Raji (cell line): Measurements from ENCODE around the gene GNPNAT1.

Source experiments
- POLR2A ChIP-seq: IDR thresholded peaks from 2 replicates; pipeline ENCODE4 v1.6.1; 2011; ENCODE audit warnings: low read depth, low read length, control low read depth; ENCODE audit not compliant: insufficient read depth

Gene GNPNAT1

GRCh38 chr14:52791223-52792096, at the start of gene GNPNAT1:
GNPNAT1 (minus strand) TSS chr14:52791607; CDS start chr14:52784650, 6,957 bp downstream.
- TF ChIP-seq POLR2A = peak; percentile 86

DNA sequence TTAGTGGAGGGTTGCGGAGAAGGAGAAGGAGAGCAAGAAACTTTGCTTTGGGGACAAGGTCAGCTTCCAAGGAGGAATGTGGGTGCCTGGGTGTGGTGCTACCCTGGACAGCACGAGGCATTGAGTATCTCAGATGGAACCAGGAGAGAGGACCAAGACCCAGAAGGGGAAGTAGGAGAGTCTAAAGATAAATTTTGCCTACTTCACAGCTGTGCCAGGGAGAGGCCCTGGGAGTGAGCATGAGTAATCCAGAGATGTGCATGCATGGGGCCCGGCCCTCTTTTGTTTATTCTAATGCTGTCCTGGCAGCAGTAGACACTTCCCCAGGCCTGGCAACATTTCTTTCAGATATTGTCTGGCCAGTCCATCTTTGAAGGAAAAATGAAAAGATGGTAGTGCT, 49.5 kb upstream of the GNPNAT1 start:
- no peak for TF ChIP-seq POLR2A

DNA sequence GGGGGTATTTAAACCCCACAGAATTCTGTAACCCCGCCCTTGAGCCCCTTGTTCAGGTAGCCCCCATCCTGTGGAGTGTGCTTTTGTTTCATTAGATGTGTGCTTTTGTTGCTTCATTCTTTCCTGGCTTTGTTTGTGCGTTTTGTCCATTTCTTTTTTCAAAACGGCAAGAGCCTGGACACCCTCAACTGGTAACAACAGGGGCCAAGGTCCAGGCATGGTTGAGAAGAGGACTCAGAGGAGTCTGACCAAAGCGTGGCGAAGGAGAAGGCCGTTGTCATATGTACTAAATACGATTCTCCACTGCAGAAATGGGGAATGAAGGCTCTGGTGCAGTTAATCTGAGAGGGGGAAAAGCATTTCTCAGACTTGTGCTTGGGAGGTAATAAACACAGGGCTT, 46.0 kb upstream of the GNPNAT1 start:
- TF ChIP-seq POLR2A = no peak

- TF ChIP-seq POLR2A = no peak
Observed at GRCh38 chr14:52836063-52836462, 44.7 kb upstream of the GNPNAT1 start.

DNA sequence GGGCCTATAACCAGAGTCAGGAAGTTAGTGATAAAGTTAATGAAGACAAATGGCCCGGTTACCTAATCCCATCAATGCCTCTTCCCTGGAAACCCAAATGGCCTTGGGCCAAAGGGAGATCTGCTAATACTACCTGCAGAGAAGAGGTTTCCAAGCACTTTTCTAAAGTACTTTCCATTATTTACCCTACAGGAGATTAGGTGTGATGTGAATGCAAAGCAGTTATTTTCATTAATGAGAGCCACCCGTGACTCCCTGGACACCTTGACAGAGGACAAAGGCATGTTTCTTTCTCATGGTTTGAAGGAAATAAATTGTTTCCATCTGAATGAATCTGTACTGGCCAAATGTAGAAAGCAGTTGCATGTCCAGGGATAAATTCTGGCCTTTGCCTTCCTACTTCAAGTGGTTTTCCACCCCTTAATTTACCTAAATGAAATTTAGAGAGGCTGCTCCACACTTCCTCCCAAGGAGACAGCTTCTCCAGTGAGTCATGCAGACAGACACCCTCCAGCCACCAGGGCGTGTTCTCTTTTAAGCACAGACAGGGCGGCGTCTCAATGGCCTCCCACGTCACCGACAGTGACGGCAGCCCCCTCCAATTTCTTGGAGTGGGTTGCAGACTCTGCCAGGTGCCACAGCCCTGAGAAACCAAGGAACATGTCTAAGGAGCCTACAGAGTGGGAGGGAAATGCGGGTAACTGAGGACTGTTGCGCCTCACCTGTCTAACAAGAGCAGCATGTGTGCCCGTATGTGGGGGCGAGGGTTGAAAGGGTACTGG, 43.9 kb upstream of the GNPNAT1 start:
- TF ChIP-seq POLR2A = no peak

DNA sequence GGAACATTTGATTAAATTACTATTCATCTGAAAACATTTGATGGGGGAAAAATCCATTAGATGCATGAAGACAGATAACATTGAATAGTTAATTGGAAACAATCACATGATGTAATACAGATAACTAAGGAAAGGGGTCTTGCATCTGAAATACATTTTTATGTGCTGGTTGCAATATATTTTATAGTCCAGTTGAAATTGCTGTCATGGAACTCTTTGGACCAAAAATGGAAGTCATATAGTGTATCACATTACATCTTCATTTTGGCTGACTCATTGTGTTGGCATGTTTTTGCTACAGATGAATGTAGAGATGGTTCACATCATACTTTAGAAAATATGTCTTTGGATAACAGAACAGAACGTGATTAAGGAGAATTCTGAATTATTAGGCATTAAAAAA, 43.0 kb upstream of the GNPNAT1 start:
- no peak for TF ChIP-seq POLR2A

DNA sequence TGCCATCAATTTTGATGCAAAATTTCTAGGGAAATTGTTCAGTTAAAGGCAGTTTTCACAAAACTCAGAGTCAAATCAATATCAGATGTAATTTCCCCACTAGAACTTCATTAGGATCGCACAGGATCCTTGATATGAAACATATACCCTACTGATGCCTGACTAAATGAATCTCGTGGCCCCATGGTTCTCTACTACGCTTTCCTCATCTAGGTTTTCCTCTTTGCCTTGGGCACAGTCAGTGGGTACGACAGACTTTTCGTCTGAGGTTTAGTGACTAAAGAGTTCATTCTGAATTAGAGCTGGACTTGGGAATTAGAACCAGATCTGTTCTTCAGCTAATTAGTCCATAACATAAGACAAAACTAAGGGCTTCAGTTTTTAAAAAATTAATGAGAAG, 42.5 kb upstream of the GNPNAT1 start:
- TF ChIP-seq POLR2A = no peak

GRCh38 chr14:52829527-52830185, 38.2 kb upstream of the GNPNAT1 start:
- no peak for TF ChIP-seq POLR2A

DNA sequence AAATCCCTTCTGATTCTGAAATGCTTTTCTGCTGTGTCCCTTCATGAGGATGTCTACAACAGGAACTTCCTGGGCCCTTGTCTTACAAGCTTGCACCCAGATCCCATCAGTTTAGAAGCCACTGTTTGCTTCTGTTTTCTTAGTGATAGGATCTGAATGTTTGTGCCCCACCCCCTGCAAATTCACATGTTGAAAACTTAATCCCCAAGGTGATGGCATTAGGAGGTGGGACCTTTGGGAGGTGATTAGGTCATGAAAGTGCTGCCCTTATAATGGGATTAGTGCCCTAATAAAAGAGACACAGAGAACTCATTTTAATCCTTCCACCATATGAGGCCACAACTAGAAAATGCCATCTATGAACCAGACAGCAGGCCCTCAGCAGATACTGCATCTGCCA, 36.0 kb upstream of the GNPNAT1 start:
- TF ChIP-seq POLR2A = no peak

DNA sequence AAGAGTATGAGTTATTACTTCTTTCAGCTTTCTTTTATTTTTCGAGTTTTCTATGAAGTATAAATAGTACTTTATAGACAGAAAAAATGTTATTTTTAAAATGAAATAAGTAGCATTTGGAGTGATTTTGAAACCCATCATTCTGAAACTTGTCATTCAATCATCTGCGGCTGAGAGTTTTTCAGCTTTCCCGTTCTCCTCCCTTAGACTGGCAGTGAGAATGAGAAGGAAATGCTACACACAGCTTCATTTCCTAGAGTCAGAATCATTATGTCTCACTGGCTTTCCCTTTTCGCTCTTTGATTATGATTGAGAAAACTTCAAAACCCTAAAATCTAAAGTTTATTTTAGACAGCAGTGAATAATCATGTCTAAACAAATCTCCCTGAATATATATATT, 33.7 kb upstream of the GNPNAT1 start:
- TF ChIP-seq POLR2A = no peak

DNA sequence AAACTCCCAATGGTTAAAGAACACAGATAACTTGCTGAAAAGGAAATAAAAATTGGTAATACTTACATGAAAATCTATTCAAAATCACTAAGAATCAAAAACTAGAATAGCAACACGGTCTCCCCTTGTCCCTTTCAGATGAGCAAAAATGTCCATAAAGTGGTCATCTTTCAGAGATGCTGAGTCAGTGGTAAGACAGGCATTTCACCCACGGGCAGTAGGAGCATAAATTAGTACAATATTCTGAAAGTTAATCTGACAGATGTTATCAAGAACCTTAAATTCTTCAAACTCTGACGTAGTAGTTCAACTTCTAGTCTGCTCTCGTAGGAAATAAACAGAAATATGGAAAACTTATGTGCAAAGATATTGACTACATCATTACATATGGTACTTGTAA, 33.1 kb upstream of the GNPNAT1 start:
- TF ChIP-seq POLR2A = no peak

DNA sequence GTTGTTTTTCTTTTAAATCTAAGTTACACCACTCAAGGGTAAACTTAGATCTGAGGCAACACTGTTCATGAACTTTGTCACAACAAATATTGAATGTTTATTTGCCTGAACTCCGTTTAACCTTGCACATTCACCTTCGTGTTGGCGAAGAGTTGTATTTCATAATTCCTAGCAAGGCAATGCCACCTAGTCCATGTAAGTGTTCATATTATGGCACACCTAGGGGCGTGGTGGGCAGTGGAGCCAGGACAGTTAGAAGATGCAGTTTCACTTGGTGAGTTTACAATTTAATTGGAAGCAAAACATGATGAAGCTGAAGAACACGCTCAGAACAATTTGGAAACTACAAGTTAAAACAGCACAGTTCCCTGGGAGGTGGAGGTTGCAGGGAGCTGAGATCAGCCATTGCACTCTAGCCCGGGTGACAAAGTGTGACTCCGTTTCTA, 30.4 kb upstream of the GNPNAT1 start:
- no peak for TF ChIP-seq POLR2A

GRCh38 chr14:52808101-52808500, 16.7 kb upstream of the GNPNAT1 start:
- TF ChIP-seq POLR2A = no peak

GRCh38 chr14:52806115-52806514, 14.7 kb upstream of the GNPNAT1 start:
- no peak for TF ChIP-seq POLR2A

DNA sequence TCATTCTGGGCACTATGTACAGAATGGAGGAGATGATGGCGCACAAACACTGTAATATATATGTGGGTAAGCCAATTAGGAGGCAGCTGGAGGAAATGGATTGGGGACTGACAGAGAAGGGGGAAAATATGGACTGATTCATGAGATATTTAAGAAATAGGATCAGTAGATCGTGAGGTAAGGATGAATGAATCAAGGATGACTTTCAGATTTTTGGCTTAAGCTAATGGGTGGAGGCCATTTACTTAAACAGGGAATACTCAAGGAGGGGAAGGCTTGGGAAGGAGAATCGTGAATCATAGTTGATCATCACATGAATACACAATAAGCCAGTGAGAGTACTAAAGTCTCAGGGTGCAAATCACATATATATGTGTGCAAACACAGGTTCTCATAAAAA, 11.2 kb upstream of the GNPNAT1 start:
- no peak for TF ChIP-seq POLR2A
